ENCODE results near the gene REEP6.
"Not testable (repeated sequence)": the region's sequence is repeated elsewhere in the genome, so short reads cannot be mapped to it uniquely, and the experiment has no call there.

The REEP6 gene

DNA sequence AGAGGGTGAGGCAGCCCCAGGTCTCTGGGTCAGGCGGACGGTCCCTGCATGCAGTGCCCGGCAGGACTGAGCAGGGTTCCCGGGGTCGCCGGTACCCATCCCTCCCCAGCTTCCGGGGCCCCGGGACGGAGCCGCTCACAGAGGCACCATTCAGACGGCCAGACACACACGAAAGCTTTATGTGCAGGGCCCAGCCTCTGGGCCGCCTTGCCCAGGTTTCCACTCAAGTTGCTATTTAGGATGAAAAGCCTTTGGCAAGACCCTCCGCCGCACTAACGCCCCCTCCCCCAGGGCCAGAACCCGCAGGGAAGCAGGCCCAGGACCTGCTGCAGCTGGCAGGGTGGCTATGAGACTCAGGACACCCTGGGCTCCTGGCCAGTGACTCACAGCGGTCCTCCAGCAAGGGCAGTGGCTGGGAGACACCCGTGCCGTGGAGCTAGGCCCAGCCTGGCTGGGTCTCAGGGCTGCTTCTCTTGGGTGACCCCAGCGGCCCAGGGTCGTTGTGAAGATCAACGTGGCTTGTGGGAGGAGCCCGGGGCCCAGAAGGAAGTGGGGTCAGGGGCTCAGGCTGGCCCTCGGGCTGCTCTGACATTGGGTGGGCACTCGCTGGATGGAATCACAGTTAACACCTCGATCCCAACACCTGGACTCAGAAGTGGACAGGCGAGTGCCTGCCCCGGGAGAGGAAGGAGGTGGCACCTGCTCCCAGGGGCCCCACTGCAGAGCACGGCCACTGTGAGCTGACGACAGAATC lies 16.8 kb upstream of the REEP6 start:
- Histone ChIP-seq H3K79me2 (ENCODE audit: insufficient read depth, low read depth) (peaks cover 9% of the 10 kb centered on the region), H3K4me1 (ENCODE audit: low read depth, poor library complexity, severe bottlenecking) (peaks cover 22% of the 10 kb centered on the region), H3K27me3 (ENCODE audit: insufficient read depth, low read depth) (peaks cover 12% of the 10 kb centered on the region; the same call in 1 of the 2 replicates), H2AFZ (ENCODE audit: low read depth) (no peak overlapping the region), H3K4me2 (no peak overlapping the region), H3K36me3 (ENCODE audit: insufficient read depth) (no peaks in the 10 kb centered on the region; the same call in 1 of the 2 replicates), H3K4me3 (IDR thresholded peaks at IDR 0.05; ENCODE audit: insufficient read depth, low read depth, low read length) (no peak overlapping the region), H4K20me1 (ENCODE audit: insufficient read depth) (no peaks in the 10 kb centered on the region), H3K9ac (no peak overlapping the region), H3K27ac (no peak overlapping the region)
- TF ChIP-seq, protein P1, sequence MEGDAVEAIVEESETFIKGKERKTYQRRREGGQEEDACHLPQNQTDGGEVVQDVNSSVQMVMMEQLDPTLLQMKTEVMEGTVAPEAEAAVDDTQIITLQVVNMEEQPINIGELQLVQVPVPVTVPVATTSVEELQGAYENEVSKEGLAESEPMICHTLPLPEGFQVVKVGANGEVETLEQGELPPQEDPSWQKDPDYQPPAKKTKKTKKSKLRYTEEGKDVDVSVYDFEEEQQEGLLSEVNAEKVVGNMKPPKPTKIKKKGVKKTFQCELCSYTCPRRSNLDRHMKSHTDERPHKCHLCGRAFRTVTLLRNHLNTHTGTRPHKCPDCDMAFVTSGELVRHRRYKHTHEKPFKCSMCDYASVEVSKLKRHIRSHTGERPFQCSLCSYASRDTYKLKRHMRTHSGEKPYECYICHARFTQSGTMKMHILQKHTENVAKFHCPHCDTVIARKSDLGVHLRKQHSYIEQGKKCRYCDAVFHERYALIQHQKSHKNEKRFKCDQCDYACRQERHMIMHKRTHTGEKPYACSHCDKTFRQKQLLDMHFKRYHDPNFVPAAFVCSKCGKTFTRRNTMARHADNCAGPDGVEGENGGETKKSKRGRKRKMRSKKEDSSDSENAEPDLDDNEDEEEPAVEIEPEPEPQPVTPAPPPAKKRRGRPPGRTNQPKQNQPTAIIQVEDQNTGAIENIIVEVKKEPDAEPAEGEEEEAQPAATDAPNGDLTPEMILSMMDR (conservative IDR thresholded peaks at IDR 0.05; ENCODE audit: low read depth, low read length) = no peak

DNA sequence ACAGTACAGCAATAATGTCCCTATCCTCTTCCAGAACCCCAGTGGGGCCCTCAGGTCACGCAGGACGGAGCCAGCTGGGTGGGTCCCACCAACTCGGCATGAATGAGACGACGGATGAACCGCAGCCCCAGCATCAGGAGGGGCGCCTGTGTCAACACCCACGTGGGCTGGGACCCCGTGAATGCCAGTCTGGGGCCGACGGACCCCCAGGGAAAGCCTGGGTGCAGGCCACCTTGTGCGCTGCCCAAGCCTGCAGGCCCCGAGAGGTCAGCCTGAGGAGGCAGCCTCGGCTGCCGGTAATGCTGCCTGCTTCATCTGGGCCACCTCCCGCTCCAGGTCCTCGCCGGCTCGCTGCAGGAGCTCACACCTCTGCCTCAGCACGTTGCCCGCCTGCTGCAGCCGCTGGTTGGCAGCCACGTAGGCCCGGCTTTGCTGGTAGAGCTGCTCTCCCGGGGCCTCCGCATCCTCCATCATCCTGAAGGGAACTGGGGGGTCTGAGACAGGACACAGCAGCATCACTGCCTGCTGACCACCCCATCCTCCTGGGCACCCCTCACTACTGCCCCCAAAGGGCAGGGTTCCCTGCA lies 16.1 kb upstream of the REEP6 start:
- H3K4me3 ChIP-seq (IDR thresholded peaks at IDR 0.05; ENCODE audit: insufficient read depth, low read depth, low read length) = no peak overlapping the region
- peaks cover 9% of the 10 kb centered on the region for H3K79me2 ChIP-seq (ENCODE audit: insufficient read depth, low read depth)
- peaks cover 16% of the 10 kb centered on the region for H3K27me3 ChIP-seq (ENCODE audit: insufficient read depth, low read depth)
- peaks cover 22% of the 10 kb centered on the region for H3K4me1 ChIP-seq (ENCODE audit: low read depth, poor library complexity, severe bottlenecking)
- no peak overlapping the region for H2AFZ ChIP-seq (ENCODE audit: low read depth)
- no peak overlapping the region for H3K27ac ChIP-seq
- H3K36me3 ChIP-seq (ENCODE audit: insufficient read depth) = no peaks in the 10 kb centered on the region; the same call in 1 of the 2 replicates
- TF ChIP-seq, protein P1 (conservative IDR thresholded peaks at IDR 0.05; ENCODE audit: low read depth, low read length) = no peak
- no peaks in the 10 kb centered on the region for H4K20me1 ChIP-seq (ENCODE audit: insufficient read depth)
- H3K4me2 ChIP-seq = no peak overlapping the region
- no peak overlapping the region for H3K9ac ChIP-seq

DNA sequence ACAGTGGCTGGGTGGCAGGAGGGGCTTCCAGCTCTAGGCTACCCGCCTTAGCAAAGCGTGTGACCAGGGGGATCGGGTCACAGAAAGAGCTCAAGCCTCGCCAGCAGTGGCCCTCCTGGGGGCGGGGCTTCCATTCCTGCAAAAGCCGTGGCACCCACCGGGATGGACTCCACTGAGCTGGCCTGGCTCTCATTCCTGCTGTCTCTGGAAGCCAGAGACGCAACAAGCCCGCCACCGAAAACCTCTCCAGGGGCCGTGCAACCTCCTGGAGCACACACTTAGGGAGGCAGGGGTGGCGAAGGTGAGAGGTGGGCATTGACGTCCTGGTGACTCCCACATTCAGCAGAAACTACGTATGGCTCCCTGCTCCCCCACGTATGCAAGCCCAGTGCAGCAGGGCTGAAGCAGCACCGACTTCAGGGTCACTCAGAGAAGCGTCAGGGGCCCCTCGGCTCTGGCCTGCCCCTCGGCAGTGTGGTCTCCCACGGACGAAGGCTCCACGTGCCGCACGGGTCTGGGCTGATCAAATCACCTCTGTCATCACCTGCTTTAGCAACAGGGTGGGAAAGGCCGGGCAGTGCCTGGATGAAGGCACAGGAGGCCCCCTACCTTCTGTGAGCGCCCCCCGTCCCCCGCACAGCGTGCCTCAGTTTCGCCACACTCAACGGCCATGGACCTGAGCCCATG lies 15.1 kb upstream of the REEP6 start:
- no peaks in the 10 kb centered on the region; the same call in 1 of the 2 replicates for H3K36me3 ChIP-seq (ENCODE audit: insufficient read depth)
- no peaks in the 10 kb centered on the region for H4K20me1 ChIP-seq (ENCODE audit: insufficient read depth)
- no peak overlapping the region for H3K4me3 ChIP-seq (IDR thresholded peaks at IDR 0.05; ENCODE audit: insufficient read depth, low read depth, low read length)
- TF ChIP-seq, protein P1 (conservative IDR thresholded peaks at IDR 0.05; ENCODE audit: low read depth, low read length) = no peak
- H3K79me2 ChIP-seq (ENCODE audit: insufficient read depth, low read depth) = peaks cover 9% of the 10 kb centered on the region
- H3K27me3 ChIP-seq (ENCODE audit: insufficient read depth, low read depth) = peaks cover 24% of the 10 kb centered on the region
- H3K4me1 ChIP-seq (ENCODE audit: low read depth, poor library complexity, severe bottlenecking) = peaks cover 19% of the 10 kb centered on the region
- H2AFZ ChIP-seq (ENCODE audit: low read depth) = no peak overlapping the region
- no peak overlapping the region for H3K27ac ChIP-seq
- H3K4me2 ChIP-seq = no peak overlapping the region
- H3K9ac ChIP-seq = no peak overlapping the region

DNA sequence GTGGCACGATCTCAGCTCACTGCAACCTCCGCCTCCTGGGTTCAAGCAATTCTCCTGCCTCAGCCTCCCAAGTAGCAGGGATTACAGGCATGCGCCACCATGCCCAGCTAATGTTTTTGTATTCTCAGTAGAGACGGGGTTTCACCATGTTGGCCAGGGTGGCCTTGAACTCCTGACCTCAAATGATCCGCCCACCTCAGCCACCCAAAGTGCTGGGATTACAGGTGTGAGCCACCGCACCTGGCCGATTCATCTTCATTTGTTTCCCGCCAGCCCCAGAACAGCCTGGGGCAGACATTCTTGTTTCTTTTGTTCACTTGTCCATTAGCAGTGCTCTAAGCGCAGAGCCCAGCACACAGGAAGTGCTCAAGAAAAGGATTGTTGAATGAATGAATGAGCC lies 13.9 kb upstream of the REEP6 start:
- Histone ChIP-seq H3K27me3 (ENCODE audit: insufficient read depth, low read depth) (peaks cover 22% of the 10 kb centered on the region), H3K4me1 (ENCODE audit: low read depth, poor library complexity, severe bottlenecking) (peaks cover 13% of the 10 kb centered on the region)
- not testable (repeated sequence) for H2AFZ ChIP-seq (ENCODE audit: low read depth); H4K20me1 ChIP-seq (ENCODE audit: insufficient read depth); H3K79me2 ChIP-seq (ENCODE audit: insufficient read depth, low read depth); H3K27ac ChIP-seq; H3K9ac ChIP-seq; H3K36me3 ChIP-seq (ENCODE audit: insufficient read depth); H3K4me2 ChIP-seq; H3K4me3 ChIP-seq (IDR thresholded peaks at IDR 0.05; ENCODE audit: insufficient read depth, low read depth, low read length)
